Astrocyte (in vitro differentiated cells and primary cell): ENCODE results near the gene PCDHAC2. TPM values are rescaled to one million over a fixed set of nuclear protein-coding genes. Genes with fewer than 3 reads are reported as not detected.

ENCODE experiments used
- DNase-seq: peaks from one replicate; pipeline ENCODE4 v3.0.0-alpha.2; 2010; ENCODE audit warnings: low read depth
- FAIRE-seq: peaks from 2 replicates; lab custom pipeline; 2011; peaks lifted over from hg19 to GRCh38; lab: Jason Lieb, UNC
- H2AFZ ChIP-seq: 2 replicates; pipeline ENCODE4 v1.6.0; 2012; ENCODE audit warnings: low read depth, low read length, inconsistent platforms
- H3K27ac ChIP-seq: 2 replicates; pipeline ENCODE4 v1.5.1; 2011; ENCODE audit warnings: low read depth, low read length, inconsistent platforms
- H3K27me3 ChIP-seq: 2 replicates; pipeline ENCODE4 v1.6.0; 2011; ENCODE audit warnings: low read length, inconsistent platforms; ENCODE audit not compliant: insufficient read depth
- H3K36me3 ChIP-seq: 2 replicates; pipeline ENCODE4 v1.5.1; 2011; ENCODE audit warnings: low read length, inconsistent platforms; ENCODE audit not compliant: insufficient read depth
- H3K4me1 ChIP-seq: 2 replicates; pipeline ENCODE4 v1.5.1; 2011; ENCODE audit warnings: low read length, inconsistent platforms; ENCODE audit not compliant: insufficient read depth
- H3K4me2 ChIP-seq: 2 replicates; pipeline ENCODE4 v1.6.0; 2012; ENCODE audit warnings: low read length, inconsistent platforms
- H3K4me3 ChIP-seq: 2 replicates; pipeline ENCODE4 v1.5.1; 2011; ENCODE audit warnings: low read depth, mild to moderate bottlenecking, low read length, inconsistent platforms; ENCODE audit not compliant: insufficient read depth
- H3K79me2 ChIP-seq: 2 replicates; pipeline ENCODE4 v1.6.0; 2012; ENCODE audit warnings: mild to moderate bottlenecking, low read length, inconsistent platforms; ENCODE audit not compliant: insufficient read depth
- H3K9ac ChIP-seq: 2 replicates; pipeline ENCODE4 v1.6.0; 2012; ENCODE audit warnings: mild to moderate bottlenecking, low read length, inconsistent platforms
- H3K9me3 ChIP-seq: 2 replicates; pipeline ENCODE4 v1.5.1; 2012; ENCODE audit warnings: low read depth, mild to moderate bottlenecking, low read length, inconsistent platforms; ENCODE audit not compliant: insufficient read depth
- H4K20me1 ChIP-seq: 2 replicates; pipeline ENCODE4 v1.6.0; 2012; ENCODE audit warnings: low read length, inconsistent platforms; ENCODE audit not compliant: insufficient read depth
- H3K27ac Mint-ChIP-seq: one replicate; pipeline ENCODE4 v1.8.0; 2021; ENCODE audit warnings: mild to moderate bottlenecking, mixed read lengths; ENCODE audit not compliant: unreplicated experiment
- H3K27me3 Mint-ChIP-seq: one replicate; pipeline ENCODE4 v1.8.0; 2021; ENCODE audit warnings: low read depth, mixed read lengths; ENCODE audit not compliant: unreplicated experiment
- H3K36me3 Mint-ChIP-seq: one replicate; pipeline ENCODE4 v1.8.0; 2021; ENCODE audit warnings: low read depth, mixed read lengths; ENCODE audit not compliant: unreplicated experiment
- H3K4me1 Mint-ChIP-seq: one replicate; pipeline ENCODE4 v1.8.0; 2021; ENCODE audit warnings: low read depth, mixed read lengths; ENCODE audit not compliant: unreplicated experiment
- H3K4me3 Mint-ChIP-seq: one replicate; pipeline ENCODE4 v1.8.0; 2021; ENCODE audit warnings: mild to moderate bottlenecking, moderate library complexity, mixed read lengths; ENCODE audit not compliant: unreplicated experiment
- H3K9me3 Mint-ChIP-seq: one replicate; pipeline ENCODE4 v1.8.0; 2021; ENCODE audit warnings: mild to moderate bottlenecking, mixed read lengths; ENCODE audit not compliant: unreplicated experiment
- EZH2 ChIP-seq: IDR thresholded peaks from 2 replicates; pipeline ENCODE4 v1.6.1; 2012; ENCODE audit warnings: mild to moderate bottlenecking, low read length, inconsistent platforms; ENCODE audit not compliant: insufficient read depth
- total RNA-seq: library from RNA; stranded (reverse); gene quantifications from 2 replicates; pipeline ENCODE4 v1.2.1, GENCODE V29; 2021
- TF ChIP-seq, protein P1 (sequence below): IDR thresholded peaks from 2 replicates; pipeline ENCODE4 v1.5.1; 2011; ENCODE audit warnings: low read depth, mild to moderate bottlenecking, inconsistent platforms, low read length, moderate library complexity; ENCODE audit not compliant: insufficient read depth

The PCDHAC2 gene
- total RNA-seq, 1 donor from 2014 or later = 7.7 TPM

DNA sequence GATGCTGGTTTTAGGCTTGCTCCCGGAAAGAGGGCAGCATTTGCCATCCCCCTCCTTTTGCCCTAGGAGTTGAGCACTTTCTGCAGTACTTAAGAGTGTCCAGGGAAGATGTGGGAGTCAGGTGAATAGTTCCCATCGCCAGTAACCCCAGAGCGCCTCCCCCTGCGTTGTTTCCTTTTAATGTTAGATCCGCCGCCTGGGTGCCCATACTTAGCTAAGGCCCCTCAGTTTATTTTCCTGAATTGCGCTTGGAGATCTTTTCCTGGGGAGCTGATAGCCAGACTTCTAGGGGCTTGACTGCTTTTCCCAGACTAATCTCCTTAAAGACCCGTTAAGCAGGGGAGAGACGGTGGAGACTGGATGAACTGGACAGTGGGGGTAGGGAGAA is 377 bp upstream of the PCDHAC2 start:
- Histone ChIP-seq H3K4me3 (peak overlapping the region; percentile 58), H3K9ac (no peak overlapping the region), H2AFZ (peak overlapping the region; percentile 90), H3K27ac (no peak overlapping the region), H3K27me3 (peaks cover 5% of the 10 kb centered on the region), H4K20me1 (no peaks in the 10 kb centered on the region), H3K4me1 (no peaks in the 10 kb centered on the region), H3K79me2 (no peaks in the 10 kb centered on the region), H3K9me3 (peaks cover 3% of the 10 kb centered on the region), H3K4me2 (peak overlapping the region; percentile 85), H3K36me3 (no peaks in the 10 kb centered on the region)
- Mint-ChIP-seq H3K9me3 (no peaks in the 10 kb centered on the region), H3K27ac (peak overlapping the region; percentile 95), H3K4me3 (peak overlapping the region; percentile 88), H3K27me3 (no peaks in the 10 kb centered on the region), H3K36me3 (peaks cover 4% of the 10 kb centered on the region), H3K4me1 (peaks cover 15% of the 10 kb centered on the region)
- no peak for TF ChIP-seq EZH2
- TF ChIP-seq, protein P1, sequence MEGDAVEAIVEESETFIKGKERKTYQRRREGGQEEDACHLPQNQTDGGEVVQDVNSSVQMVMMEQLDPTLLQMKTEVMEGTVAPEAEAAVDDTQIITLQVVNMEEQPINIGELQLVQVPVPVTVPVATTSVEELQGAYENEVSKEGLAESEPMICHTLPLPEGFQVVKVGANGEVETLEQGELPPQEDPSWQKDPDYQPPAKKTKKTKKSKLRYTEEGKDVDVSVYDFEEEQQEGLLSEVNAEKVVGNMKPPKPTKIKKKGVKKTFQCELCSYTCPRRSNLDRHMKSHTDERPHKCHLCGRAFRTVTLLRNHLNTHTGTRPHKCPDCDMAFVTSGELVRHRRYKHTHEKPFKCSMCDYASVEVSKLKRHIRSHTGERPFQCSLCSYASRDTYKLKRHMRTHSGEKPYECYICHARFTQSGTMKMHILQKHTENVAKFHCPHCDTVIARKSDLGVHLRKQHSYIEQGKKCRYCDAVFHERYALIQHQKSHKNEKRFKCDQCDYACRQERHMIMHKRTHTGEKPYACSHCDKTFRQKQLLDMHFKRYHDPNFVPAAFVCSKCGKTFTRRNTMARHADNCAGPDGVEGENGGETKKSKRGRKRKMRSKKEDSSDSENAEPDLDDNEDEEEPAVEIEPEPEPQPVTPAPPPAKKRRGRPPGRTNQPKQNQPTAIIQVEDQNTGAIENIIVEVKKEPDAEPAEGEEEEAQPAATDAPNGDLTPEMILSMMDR = no peak
- DNase-seq (no peak), FAIRE-seq (no peak)

- Histone ChIP-seq H3K36me3 (no peaks in the 10 kb centered on the region), H3K27ac (no peak overlapping the region), H3K27me3 (peaks cover 5% of the 10 kb centered on the region), H4K20me1 (no peaks in the 10 kb centered on the region), H3K4me2 (peak overlapping the region; percentile 85), H3K4me3 (no peak overlapping the region), H3K4me1 (no peaks in the 10 kb centered on the region), H2AFZ (peak overlapping the region; percentile 90), H3K9ac (no peak overlapping the region), H3K79me2 (no peaks in the 10 kb centered on the region), H3K9me3 (peaks cover 3% of the 10 kb centered on the region)
- no peak overlapping the region for H3K27ac Mint-ChIP-seq
- FAIRE-seq (no peak), DNase-seq (no peak)
- H3K4me3 Mint-ChIP-seq = peak overlapping the region; percentile 82
- H3K36me3 Mint-ChIP-seq = peaks cover 4% of the 10 kb centered on the region
- H3K27me3 Mint-ChIP-seq = no peaks in the 10 kb centered on the region
- peaks cover 15% of the 10 kb centered on the region for H3K4me1 Mint-ChIP-seq
- TF ChIP-seq EZH2 = no peak
- TF ChIP-seq, protein P1 = no peak
- H3K9me3 Mint-ChIP-seq = no peaks in the 10 kb centered on the region
Measured at GRCh38 chr5:140967226-140967893, 1.1 kb downstream of the PCDHAC2 start.

GRCh38 chr5:140969880-140970279 is 3.6 kb downstream of the PCDHAC2 start:
- Histone ChIP-seq H3K36me3 (no peaks in the 10 kb centered on the region), H3K79me2 (no peaks in the 10 kb centered on the region), H3K4me3 (no peak overlapping the region), H3K4me1 (no peaks in the 10 kb centered on the region), H3K27ac (no peak overlapping the region), H3K4me2 (no peak overlapping the region), H2AFZ (no peak overlapping the region), H3K9ac (no peak overlapping the region), H3K27me3 (peaks cover 5% of the 10 kb centered on the region), H3K9me3 (peaks cover 3% of the 10 kb centered on the region), H4K20me1 (no peaks in the 10 kb centered on the region)
- no peak overlapping the region for H3K4me3 Mint-ChIP-seq
- peaks cover 9% of the 10 kb centered on the region for H3K4me1 Mint-ChIP-seq
- TF ChIP-seq, protein P1 = no peak
- TF ChIP-seq EZH2 = no peak
- DNase-seq (no peak), FAIRE-seq (no peak)
- H3K27me3 Mint-ChIP-seq = no peaks in the 10 kb centered on the region
- H3K36me3 Mint-ChIP-seq = peaks cover 4% of the 10 kb centered on the region
- H3K27ac Mint-ChIP-seq = no peak overlapping the region
- no peaks in the 10 kb centered on the region for H3K9me3 Mint-ChIP-seq
